GM12878 (cell line): ENCODE measurements around the gene PROCA1. TPM values are rescaled to one million over a fixed set of nuclear protein-coding genes. Genes with fewer than 3 reads are reported as not detected.

Experiments
- ATAC-seq: fragments of 200-7000 bp; cut with Tn5 transposase; 3 replicates; pipeline ENCODE4 v1.9.1; 2020; ENCODE audit warnings: mild to moderate bottlenecking, moderate library complexity
- BruUV-seq: library from RNA; stranded (reverse); fragments of 400-500 nt; replicated peaks from 2 replicates; lab custom pipeline; 2021; lab: Mats Ljungman, UMichigan
- CTCF ChIA-PET: fragments of 300-600 bp; sonication (Branson Sonifier 250); formaldehyde crosslinking; extraction: SDS; loops from one replicate; lab custom pipeline; 2021; ENCODE audit warnings: inconsistent platforms; lab: Yijun Ruan, JAX
- POLR2A ChIA-PET: fragments of 350-600 bp; formaldehyde crosslinking; extraction: SDS; loops from one replicate; lab custom pipeline; 2021; ENCODE audit warnings: inconsistent platforms; lab: Charles Lee
- RAD21 ChIA-PET: fragments of 300-600 bp; sonication (Branson Sonifier 250); formaldehyde crosslinking; loops from one replicate; lab custom pipeline; 2023; ENCODE audit warnings: antibody characterized with exemption; ENCODE audit not compliant: unreplicated experiment; lab: Charles Lee
- SMC1A ChIA-PET: fragments of 300-600 bp; sonication (Branson Sonifier 250); formaldehyde crosslinking; loops from one replicate; lab custom pipeline; 2023; ENCODE audit not compliant: unreplicated experiment, uncharacterized antibody; lab: Charles Lee
- DNase-seq: peaks from one replicate; pipeline ENCODE4 v3.0.0-alpha.2; 2011; ENCODE audit warnings: low read depth, low spot score
- FAIRE-seq: peaks from 3 replicates; lab custom pipeline; 2011; peaks lifted over from hg19 to GRCh38; lab: Jason Lieb, UNC
- H2AFZ ChIP-seq: 2 replicates; pipeline ENCODE4 v1.6.0; 2011; ENCODE audit warnings: low read depth, low read length, control low read depth; ENCODE audit not compliant: control insufficient read depth
- H3K27ac ChIP-seq: 2 replicates; pipeline ENCODE4 v1.5.1; 2011; ENCODE audit warnings: control low read depth; ENCODE audit not compliant: control insufficient read depth, insufficient read depth
- H3K27me3 ChIP-seq, 2 experiments: replicated peaks in 1 of 2; 2 replicates each; pipeline versions ENCODE4 v1.6.0 to v1.6.1; 2011; ENCODE audit warnings: low read length in 1 of 2; ENCODE audit not compliant: control insufficient read depth in 2 of 2, insufficient read depth in 2 of 2
- H3K36me3 ChIP-seq, 2 experiments: 2 replicates each; pipeline ENCODE4 v1.5.1; 2011; ENCODE audit warnings: low read length in 1 of 2; ENCODE audit not compliant: control insufficient read depth in 2 of 2, insufficient read depth in 2 of 2
- H3K4me1 ChIP-seq: 2 replicates; pipeline ENCODE4 v1.6.1; 2011; ENCODE audit warnings: mild to moderate bottlenecking, low read length, moderate library complexity, mixed read lengths; ENCODE audit not compliant: control insufficient read depth, insufficient read depth
- H3K4me2 ChIP-seq: 2 replicates; pipeline ENCODE4 v1.6.0; 2011; ENCODE audit warnings: control low read depth; ENCODE audit not compliant: control insufficient read depth, insufficient read depth
- H3K4me3 ChIP-seq: fragments of 200-600 bp; sonication (generic); 2 replicates; pipeline ENCODE4 v1.5.1; 2016
- H3K79me2 ChIP-seq: 2 replicates; pipeline ENCODE4 v1.6.0; 2011; ENCODE audit warnings: low read length; ENCODE audit not compliant: control insufficient read depth, insufficient read depth
- H3K9ac ChIP-seq: 2 replicates; pipeline ENCODE4 v1.8.0; 2011; ENCODE audit warnings: low read length, control low read depth, mixed read lengths; ENCODE audit not compliant: control insufficient read depth, insufficient read depth
- H3K9me3 ChIP-seq: replicated peaks from 3 replicates; pipeline ENCODE4 v1.5.1; 2011; ENCODE audit warnings: mild to moderate bottlenecking, low read length; ENCODE audit not compliant: control insufficient read depth, insufficient read depth
- H4K20me1 ChIP-seq: 2 replicates; pipeline ENCODE4 v1.6.0; 2011; ENCODE audit not compliant: control insufficient read depth, insufficient read depth
- BRCA1 ChIP-seq: IDR thresholded peaks from 2 replicates; pipeline ENCODE4 v1.6.1; 2011; ENCODE audit warnings: low read depth, low read length, improper control_type of control experiment
- HDAC2 ChIP-seq: fragments of 200-600 bp; sonication (generic); IDR thresholded peaks from 2 replicates; pipeline ENCODE4 v1.6.1; 2017
- IRF3 ChIP-seq: fragments of 450-650 bp; IDR thresholded peaks from 2 replicates; pipeline ENCODE4 v1.6.1; 2014; ENCODE audit warnings: mild to moderate bottlenecking
- KAT2A ChIP-seq: conservative IDR thresholded peaks from 2 replicates; pipeline ENCODE4 v1.6.1; 2011; ENCODE audit warnings: low read depth, low read length; ENCODE audit not compliant: control insufficient read depth
- MTA2 ChIP-seq: fragments of 450-650 bp; IDR thresholded peaks from 2 replicates; pipeline ENCODE4 v1.6.1; 2016; ENCODE audit warnings: low read depth, mild to moderate bottlenecking, moderate library complexity
- NFXL1 ChIP-seq: fragments of 450-650 bp; IDR thresholded peaks from 2 replicates; pipeline ENCODE4 v1.6.1; 2017; ENCODE audit warnings: antibody characterized with exemption, mild to moderate bottlenecking, borderline replicate concordance
- SMAD1 ChIP-seq: fragments of 450-650 bp; IDR thresholded peaks from 2 replicates; pipeline ENCODE4 v1.6.1; 2018; ENCODE audit warnings: mild to moderate bottlenecking, low read depth; ENCODE audit not compliant: partially characterized antibody
- SUZ12 ChIP-seq: fragments of 200-600 bp; sonication (generic); IDR thresholded peaks from one replicate; pipeline ENCODE4 v1.6.1; 2018; ENCODE audit warnings: antibody characterized with exemption, mild to moderate bottlenecking; ENCODE audit not compliant: unreplicated experiment
- TARDBP ChIP-seq: IDR thresholded peaks from 2 replicates; pipeline ENCODE4 v1.6.1; 2016; ENCODE audit warnings: borderline replicate concordance
- ZBTB11 ChIP-seq: fragments of 450-650 bp; formaldehyde crosslinking; IDR thresholded peaks from 2 replicates; pipeline ENCODE4 v1.5.0; 2022; ENCODE audit warnings: mild to moderate bottlenecking, missing genetic modification characterization
- ZNF592 ChIP-seq: fragments of 450-650 bp; IDR thresholded peaks from 2 replicates; pipeline ENCODE4 v1.6.1; 2017; ENCODE audit warnings: mild to moderate bottlenecking, moderate library complexity
- ZZZ3 ChIP-seq: IDR thresholded peaks from 2 replicates; pipeline ENCODE4 v1.6.1; 2011; ENCODE audit warnings: low read depth; ENCODE audit not compliant: control insufficient read depth, insufficient read length
- WGBS: methylation state at CpG from one replicate; pipeline ENCODE4 v1.1.6; 2016; ENCODE audit warnings: low lambda C conversion rate; ENCODE audit not compliant: insufficient replicate concordance, insufficient coverage; ENCODE audit errors: missing lambda C conversion rate; 5-methylcytosine and 5-hydroxymethylcytosine counted together
- in situ Hi-C: fragments of 300-500 bp; cut with MboI; formaldehyde crosslinking; loops from 9 replicates; pipeline ENCODE4 v1.14.3; 2018; ENCODE audit warnings: mixed read lengths
- intact Hi-C: fragments of 100-400 bp; cut with micrococcal nuclease; formaldehyde crosslinking; loops from one replicate; pipeline ENCODE4 v1.14.2; 2022; ENCODE audit not compliant: unreplicated experiment
- polyA plus RNA-seq, 11 experiments: library from polyadenylated mRNA; depleted of rRNA in 4 of 11; unstranded in 6 of 11; stranded (reverse) in 5 of 11; fragments of >200 nt; fragmentation: Nextera tagmentation in 4 of 11; fragmentation: Illumina TruSeq in 1 of 11; extraction: Ambion mirVana in 4 of 11; extraction: Trizol in 1 of 11; gene quantifications; 1 replicate in 1 of 11; 2 replicates in 10 of 11; pipeline versions ENCODE4 v1.2.1 to v1.2.3, GENCODE V29; 2011 to 2016; ENCODE audit warnings: inconsistent platforms in 2 of 11, missing spikeins in 2 of 11, low read depth in 1 of 11
- total RNA-seq, 4 experiments: library from RNA; depleted of rRNA in 3 of 4; stranded (reverse); fragments of >200 nt in 3 of 4; fragmentation: Illumina TruSeq in 1 of 4; extraction: Trizol in 1 of 4; gene quantifications; 2 replicates each; pipeline versions ENCODE4 v1.2.1 to v1.2.3, GENCODE V29; 2013 to 2021

The PROCA1 gene
- total and polyA plus RNA-seq, 10 of the 15 experiments (the other 5 are each of a cell fraction or from before 2014, with no cell fraction given) = 0.35 to 4.8 (median 1.4) TPM

- in situ Hi-C loops = no loop called here
- BruUV-seq = TSS peak; percentile 84
- H3K4me1 ChIP-seq = peaks cover 3% of the 10 kb centered on the region; the same call in 1 of the 2 replicates
- TF ChIP-seq NFXL1 (no peak), SMAD1 (peak; percentile 80), IRF3 (no peak), SUZ12 (no peak), KAT2A (no peak), ZZZ3 (no peak), BRCA1 (no peak), ZNF592 (no peak), TARDBP (peak; percentile 23; the same call in 1 of the 2 replicates), ZBTB11 (CRISPR knock-in tag) (no peak), HDAC2 (no peak), MTA2 (no peak; the same call in 1 of the 2 replicates)
Measured at GRCh38 chr17:28661635-28662526, 49.8 kb downstream of the PROCA1 start, which contains the start of the genes SDF2 and SUPT6H. SDF2 (minus strand) TSS chr17:28661906; CDS start chr17:28661876, 30 bp downstream. SUPT6H (plus strand) TSS chr17:28662205; CDS start chr17:28673402, 11,197 bp downstream.

More at GRCh38 chr17:28661635-28662526, 49.8 kb downstream of the PROCA1 start, which contains the start of the genes SDF2 and SUPT6H:
- Histone ChIP-seq H3K36me3 (peaks cover 2 to 8% of the 10 kb centered on the region in 2 experiments; a peak in 3 of 4 replicates), H3K4me3 (peak within 1 kb of the TSS; percentile 98), H3K9ac (peak within 1 kb of the TSS; percentile 99), H3K9me3 (no peaks in the 10 kb centered on the region), H3K79me2 (peaks cover 64% of the 10 kb centered on the region), H3K4me2 (peak within 1 kb of the TSS; percentile 71), H4K20me1 (no peaks in the 10 kb centered on the region), H3K27me3 (no peaks in the 10 kb centered on the region), H3K27ac (peak within 1 kb of the TSS; percentile 100), H2AFZ (peak within 1 kb of the TSS; percentile 99)
- intact Hi-C loops = loop anchor here (5.0 kb wide), 1 partner anchor 55 kb away; the partner anchor contains the start of genes RAB34 and RPL23A
- ChIA-PET POLR2A (interaction anchor here (0.6 to 4.9 kb wide), 19 partner anchors 8 to 232 kb away, joined by 3 to 46 read pairs (median 4); partner anchors contain the start of genes BLTP2, PROCA1, RPL23A and TLCD1), CTCF (interaction anchor here (0.6 to 4.5 kb wide), 10 partner anchors 14 to 629 kb away, joined by 3 to 84 read pairs (median 4); partner anchors contain the start of genes BLTP2 and RPL23A), SMC1A (interaction anchor here (0.7 to 2.1 kb wide), 7 partner anchors 15 to 84 kb away, joined by 3 to 15 read pairs (median 4); partner anchors contain the start of genes BLTP2 and PROCA1), RAD21 (interaction anchor here (0.7 to 2.9 kb wide), 10 partner anchors 9 to 929 kb away, joined by 3 to 18 read pairs (median 5); partner anchors contain the start of genes BLTP2, PROCA1, RPL23A and TLCD1)
- ATAC-seq (peak; percentile 89), DNase-seq (peak; percentile 72), FAIRE-seq (peak; percentile 85)
- under 1% methylated on average over 65 of the region's 66 CpGs for WGBS
